Measurements from ENCODE around the gene GRK5.

- TF ChIP-seq CTCF (conservative IDR thresholded peaks at IDR 0.05): no peak
- TF ChIP-seq EZH2 (IDR thresholded peaks at IDR 0.05; ENCODE audit: low read depth): no peak
Observed at GRCh38 chr10:119466655-119467054, 259.3 kb downstream of the GRK5 start.

Measured in PC-9 (cell line).